ACC112 (cell line): ENCODE data around the gene PTPN7.

Experiments used
- H2AFZ ChIP-seq: fragments of 200-600 bp; sonication (generic); one replicate; pipeline ENCODE4 v1.6.0; 2017; ENCODE audit warnings: antibody characterized with exemption, low read length; ENCODE audit not compliant: unreplicated experiment
- H3K27ac ChIP-seq: fragments of 200-600 bp; sonication (generic); 2 replicates; pipeline ENCODE4 v1.5.1; 2014; ENCODE audit warnings: low read depth, mild to moderate bottlenecking, antibody characterized with exemption, low read length, moderate library complexity
- H3K27me3 ChIP-seq: fragments of 200-600 bp; sonication (generic); 2 replicates; pipeline ENCODE4 v1.6.1; 2014; ENCODE audit warnings: mild to moderate bottlenecking, antibody characterized with exemption, low read length, moderate library complexity, mixed read lengths; ENCODE audit not compliant: insufficient read depth
- H3K36me3 ChIP-seq: fragments of 200-600 bp; sonication (generic); 2 replicates; pipeline ENCODE4 v1.6.1; 2016; ENCODE audit warnings: mild to moderate bottlenecking, antibody characterized with exemption, low read length, moderate library complexity, mixed read lengths; ENCODE audit not compliant: insufficient read depth
- H3K4me1 ChIP-seq: fragments of 200-600 bp; sonication (generic); one replicate; pipeline ENCODE4 v1.6.1; 2016; ENCODE audit warnings: low read length, mixed read lengths; ENCODE audit not compliant: insufficient read depth, unreplicated experiment, control insufficient read depth
- H3K4me3 ChIP-seq: fragments of 200-600 bp; sonication (generic); 2 replicates; pipeline ENCODE4 v1.5.1; 2014; ENCODE audit warnings: mild to moderate bottlenecking, low read depth, low read length
- H3K79me2 ChIP-seq: fragments of 200-600 bp; sonication (generic); one replicate; pipeline ENCODE4 v1.6.0; 2016; ENCODE audit warnings: low read length; ENCODE audit not compliant: control insufficient read depth, unreplicated experiment, insufficient read depth

Gene PTPN7

DNA sequence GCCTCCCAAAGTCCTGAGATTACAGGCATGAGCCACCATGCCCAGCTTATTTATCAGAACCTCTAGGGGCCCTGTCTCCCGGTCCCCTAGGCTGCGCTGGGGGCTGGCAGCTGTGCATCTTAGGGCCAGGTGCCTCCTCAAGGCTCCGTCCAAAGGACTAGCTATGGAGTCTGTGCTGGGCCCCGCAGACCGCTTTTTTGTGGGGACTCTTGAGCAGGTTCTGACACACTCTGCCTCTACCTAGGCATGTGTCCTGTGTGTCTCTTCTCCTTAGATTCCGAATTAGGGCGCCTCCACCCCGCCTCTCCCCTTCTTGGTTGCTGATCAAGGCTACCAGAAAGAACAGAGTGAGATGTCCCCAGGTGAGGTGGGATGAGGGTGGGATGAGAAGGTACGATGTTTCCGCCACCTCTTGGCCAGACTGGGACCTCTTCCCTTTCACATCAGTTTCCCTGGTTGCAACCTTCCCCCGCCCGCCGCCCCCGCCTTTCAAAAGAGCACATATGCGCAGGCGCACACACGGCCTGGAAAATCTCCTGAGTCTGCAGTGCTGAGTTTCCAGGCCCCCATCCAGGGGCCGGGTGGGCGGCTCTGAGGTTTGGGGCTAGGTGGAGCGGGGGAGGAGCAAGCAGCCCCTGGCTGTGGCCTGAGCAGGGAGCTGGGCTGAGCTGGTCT is 5.0 kb upstream of the PTPN7 start:
- H3K4me1 ChIP-seq: no peaks in the 10 kb centered on the region
- H3K36me3 ChIP-seq: no peaks in the 10 kb centered on the region
- H2AFZ ChIP-seq: no peak overlapping the region
- no peak overlapping the region for H3K4me3 ChIP-seq
- H3K27me3 ChIP-seq: no peaks in the 10 kb centered on the region
- no peaks in the 10 kb centered on the region for H3K79me2 ChIP-seq
- no peak overlapping the region for H3K27ac ChIP-seq

DNA sequence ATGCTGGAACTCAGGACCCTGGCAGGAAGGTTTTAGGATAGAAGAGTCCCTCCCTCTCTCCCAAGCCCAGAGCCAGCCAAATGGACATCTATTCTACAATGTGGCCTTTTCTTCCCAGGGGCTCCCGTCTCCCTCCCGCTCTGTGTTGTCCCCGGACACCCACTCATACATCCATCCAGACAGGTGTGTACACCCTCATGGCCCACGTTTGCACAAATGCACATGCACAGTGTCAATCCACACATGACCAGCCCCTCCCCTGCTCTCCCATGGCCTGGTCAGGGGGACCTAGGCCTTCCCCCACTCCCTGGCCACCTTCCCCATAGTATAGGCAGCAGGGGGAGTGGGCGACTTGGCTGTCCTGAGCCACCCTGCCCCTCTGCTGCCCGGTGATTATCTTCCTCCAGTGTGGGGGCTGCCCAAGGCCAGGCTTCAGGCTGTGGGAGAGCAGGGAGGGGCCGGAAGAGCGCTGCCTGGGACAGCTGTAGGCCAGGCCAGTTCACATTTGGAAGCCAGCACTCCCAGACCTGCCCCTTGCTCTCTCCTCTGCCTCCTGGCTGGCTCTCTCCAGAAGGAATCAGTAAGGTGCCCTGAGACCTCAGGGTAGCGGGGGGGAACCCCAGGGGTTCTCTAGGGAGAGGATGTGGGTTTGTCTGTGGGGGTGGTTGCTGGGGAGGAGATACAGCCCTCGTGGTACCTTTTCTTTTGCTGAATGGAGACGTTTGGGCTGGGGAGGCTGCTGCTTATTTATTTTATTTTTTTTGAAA is 4.1 kb upstream of the PTPN7 start:
- Histone ChIP-seq H3K36me3 (no peaks in the 10 kb centered on the region), H2AFZ (no peak overlapping the region), H3K79me2 (no peaks in the 10 kb centered on the region), H3K27ac (no peak overlapping the region), H3K27me3 (no peaks in the 10 kb centered on the region), H3K4me1 (no peaks in the 10 kb centered on the region), H3K4me3 (no peak overlapping the region)

DNA sequence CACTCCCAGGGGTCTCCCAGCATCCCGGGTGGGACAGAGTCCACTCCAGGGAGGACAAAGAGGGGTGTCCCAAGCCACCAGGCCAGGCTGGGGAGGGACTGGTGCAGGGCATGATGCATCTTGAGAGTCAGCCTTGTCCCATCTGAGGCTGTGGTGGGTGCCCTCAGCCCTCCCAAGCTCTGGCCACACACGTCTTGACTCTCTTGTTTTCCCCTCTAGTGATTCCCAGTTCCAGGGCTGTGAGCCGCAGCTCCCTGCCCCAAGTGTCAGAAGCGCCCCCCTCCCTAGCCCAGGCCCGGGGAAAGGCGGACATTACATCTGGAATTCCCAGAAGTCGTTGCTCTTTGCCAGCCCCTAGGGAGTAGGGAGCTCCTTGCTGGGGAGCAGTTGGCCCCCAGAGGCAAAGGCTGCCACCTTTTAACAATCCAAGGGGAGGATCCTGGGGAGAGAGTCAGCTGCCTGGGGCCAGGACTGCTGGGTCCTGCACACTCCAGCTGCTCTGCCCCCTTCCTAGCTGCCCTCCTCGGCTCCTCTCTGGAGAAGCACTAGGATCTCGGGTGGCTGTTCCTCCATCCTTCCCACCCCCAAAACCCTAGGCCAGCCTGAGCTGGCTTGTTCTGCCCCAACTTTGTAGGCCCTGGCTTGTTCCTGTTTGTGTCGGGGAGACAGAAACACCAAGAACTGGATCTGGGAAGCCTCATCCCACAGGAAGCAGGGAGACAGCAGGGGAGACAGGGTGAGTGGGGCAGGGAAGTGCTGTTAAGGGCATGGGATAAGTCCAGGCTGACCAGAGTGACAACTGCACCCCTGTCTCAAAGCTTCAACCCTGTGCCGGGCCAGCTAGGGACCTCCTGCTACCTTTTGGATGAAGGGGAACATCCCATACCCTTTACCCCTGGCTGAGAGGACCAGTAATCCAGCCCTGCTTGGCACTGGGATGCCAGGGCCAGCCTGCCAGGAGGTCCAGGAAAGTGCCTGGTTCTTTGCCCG is 3.2 kb upstream of the PTPN7 start:
- H3K4me3 ChIP-seq: no peak overlapping the region
- no peaks in the 10 kb centered on the region for H3K36me3 ChIP-seq
- no peak overlapping the region for H3K27ac ChIP-seq
- no peak overlapping the region for H2AFZ ChIP-seq
- H3K27me3 ChIP-seq: no peaks in the 10 kb centered on the region
- H3K79me2 ChIP-seq: no peaks in the 10 kb centered on the region
- no peaks in the 10 kb centered on the region for H3K4me1 ChIP-seq

DNA sequence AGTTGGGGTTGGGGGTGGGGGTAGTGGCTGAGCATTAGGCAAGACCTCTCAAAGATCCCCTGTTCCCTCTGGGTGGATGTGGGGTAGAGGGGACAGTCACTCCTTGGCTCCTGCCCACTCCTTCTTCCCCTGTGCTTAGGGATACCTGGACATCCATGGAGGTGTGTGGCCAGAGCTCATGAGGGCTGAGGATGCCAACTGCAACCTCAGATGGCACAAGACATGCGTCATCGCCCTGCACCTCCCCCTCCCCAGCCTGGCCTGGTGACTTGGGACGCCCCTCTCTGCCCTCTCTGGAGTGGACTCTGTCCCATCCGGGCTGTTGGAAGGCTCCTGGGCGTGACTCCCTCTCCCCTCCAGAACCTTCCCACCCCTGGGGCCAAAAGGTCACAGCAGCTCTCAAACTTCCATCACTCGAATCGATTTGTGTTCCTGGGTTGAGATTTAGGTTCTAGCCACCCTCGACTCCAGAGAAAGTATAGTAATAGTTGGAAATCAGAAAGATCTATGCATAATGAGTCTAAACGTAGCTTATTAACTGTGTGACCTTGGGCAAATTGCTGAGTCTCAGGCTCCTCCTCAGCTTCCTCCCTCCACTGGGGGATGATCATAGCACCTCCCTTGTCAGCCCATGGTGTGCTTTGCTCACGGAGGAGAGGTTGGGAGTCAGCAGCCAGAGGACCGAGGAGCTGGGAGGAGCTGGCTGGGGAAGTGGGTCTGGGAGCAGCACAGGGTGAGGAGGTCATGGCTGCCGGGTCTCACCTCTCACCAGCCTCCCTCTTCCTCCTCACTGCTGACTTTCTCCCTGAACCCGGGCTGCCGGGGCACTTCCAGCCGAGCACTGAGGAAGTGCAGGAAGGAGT is 2.2 kb upstream of the PTPN7 start:
- H3K4me1 ChIP-seq: no peaks in the 10 kb centered on the region
- H3K4me3 ChIP-seq: no peak overlapping the region
- H2AFZ ChIP-seq: no peak overlapping the region
- no peaks in the 10 kb centered on the region for H3K36me3 ChIP-seq
- no peaks in the 10 kb centered on the region for H3K27me3 ChIP-seq
- no peaks in the 10 kb centered on the region for H3K79me2 ChIP-seq
- no peak overlapping the region for H3K27ac ChIP-seq

DNA sequence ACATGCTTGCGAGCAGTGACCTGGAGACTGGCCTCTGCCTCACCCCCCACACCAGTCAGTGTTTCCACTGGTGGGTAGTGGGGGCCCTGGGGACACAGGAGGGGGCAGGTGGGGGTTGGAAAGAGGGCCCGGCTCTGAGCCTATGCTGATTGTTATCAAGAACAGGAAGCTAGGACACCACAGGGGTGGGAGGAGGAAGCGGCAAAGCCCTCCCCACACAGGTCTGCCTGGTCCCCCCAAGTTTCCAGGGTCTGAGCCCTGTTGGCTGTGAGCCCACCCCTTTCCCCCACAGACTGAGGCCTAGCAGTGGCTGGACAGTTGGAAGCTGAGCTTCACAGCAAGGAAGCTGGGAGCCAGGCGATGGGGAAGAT is 1.6 kb upstream of the PTPN7 start:
- Histone ChIP-seq H2AFZ (no peak overlapping the region), H3K27ac (no peak overlapping the region), H3K36me3 (no peaks in the 10 kb centered on the region), H3K79me2 (no peaks in the 10 kb centered on the region), H3K4me1 (no peaks in the 10 kb centered on the region), H3K27me3 (no peaks in the 10 kb centered on the region), H3K4me3 (no peak overlapping the region)

DNA sequence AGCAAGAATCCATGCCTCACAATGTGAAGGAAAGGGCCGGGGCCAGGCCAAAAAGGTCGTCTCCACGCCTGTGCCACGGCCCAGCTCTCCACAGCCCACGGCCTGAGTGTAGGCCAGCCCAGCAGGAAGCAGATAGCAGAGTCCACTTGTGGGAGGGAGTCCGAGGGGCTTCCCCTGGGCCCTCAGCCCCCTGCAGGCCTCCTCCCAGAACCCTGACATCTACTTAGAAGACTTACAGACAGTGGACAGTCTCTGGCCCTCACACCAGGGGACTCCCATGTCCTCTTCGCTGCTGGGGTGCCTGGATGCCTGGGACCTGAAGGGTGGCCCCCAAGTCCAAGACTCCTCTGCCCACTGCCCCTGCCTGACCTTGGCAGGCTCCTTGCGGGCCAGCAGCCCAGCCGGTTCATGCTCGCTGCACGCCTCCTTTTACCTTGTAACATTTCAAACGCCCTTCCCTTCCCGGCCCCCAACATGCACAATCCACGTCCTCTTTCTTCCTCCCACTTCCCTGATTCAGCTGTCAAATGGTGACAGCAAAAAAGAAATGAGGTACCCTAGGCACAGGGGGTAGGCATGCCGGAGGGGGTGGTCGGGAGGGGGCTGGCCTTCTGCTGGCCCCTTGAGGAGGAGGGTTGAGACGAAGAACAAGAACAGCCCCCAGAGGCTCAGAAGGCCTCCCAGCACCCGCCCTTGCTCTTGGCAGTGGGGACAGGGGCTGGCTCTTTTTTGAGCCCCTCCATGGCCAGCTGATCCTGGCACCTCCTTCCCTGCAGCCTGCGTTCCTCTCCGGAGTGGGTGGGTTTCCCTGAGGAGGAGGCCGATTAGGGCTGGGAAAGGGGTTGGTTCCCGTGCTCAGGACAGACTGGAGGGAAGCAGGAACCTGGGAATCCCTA is 997 bp upstream of the PTPN7 start:
- no peaks in the 10 kb centered on the region for H3K36me3 ChIP-seq
- H2AFZ ChIP-seq: no peak overlapping the region
- H3K4me3 ChIP-seq: no peak overlapping the region
- H3K4me1 ChIP-seq: no peaks in the 10 kb centered on the region
- H3K27me3 ChIP-seq: no peaks in the 10 kb centered on the region
- no peak overlapping the region for H3K27ac ChIP-seq
- no peaks in the 10 kb centered on the region for H3K79me2 ChIP-seq

DNA sequence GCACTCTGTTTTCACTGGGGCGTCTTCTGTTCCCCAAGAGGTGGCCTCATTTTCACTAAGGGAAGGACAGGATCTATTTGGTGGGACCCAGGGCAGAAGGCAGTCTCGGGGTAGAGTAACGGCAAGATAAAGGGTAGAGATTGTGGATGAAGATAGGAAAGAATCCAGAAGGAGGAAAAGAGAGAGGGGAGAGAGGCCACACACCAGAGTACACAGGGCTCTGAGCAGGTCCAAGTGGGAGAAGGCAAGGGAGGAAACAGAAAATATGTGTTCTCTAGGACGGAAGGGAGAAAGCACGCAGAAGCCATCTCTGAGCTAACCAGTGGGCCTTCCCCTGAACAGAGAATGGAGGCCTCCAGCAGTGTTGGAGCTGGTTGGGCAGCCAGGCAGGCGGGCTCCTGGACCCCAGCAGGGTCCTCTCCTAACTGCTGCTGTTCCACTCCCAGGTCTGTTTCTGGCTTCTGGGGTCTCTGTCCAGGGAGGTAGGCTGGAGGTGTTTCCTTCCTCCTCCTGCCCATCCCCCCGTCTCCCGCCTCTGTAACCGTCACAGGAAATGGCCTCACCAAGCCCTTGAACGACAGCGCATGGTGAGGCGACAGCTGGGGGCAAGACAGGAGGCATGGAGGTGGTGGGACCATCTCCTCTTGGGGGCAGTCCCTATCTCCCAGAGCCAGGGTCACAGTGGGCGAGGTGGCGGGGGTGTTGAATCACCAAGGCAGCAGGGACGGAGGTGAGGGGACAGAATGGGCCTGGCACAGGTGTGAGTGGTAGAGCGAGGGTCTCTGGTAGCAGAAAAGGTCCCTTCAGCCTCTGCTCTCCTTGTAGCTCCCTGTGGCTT is 649 bp downstream of the PTPN7 start:
- Histone ChIP-seq H3K4me1 (peaks cover 8% of the 10 kb centered on the region), H3K36me3 (no peaks in the 10 kb centered on the region), H3K4me3 (no peak overlapping the region), H2AFZ (no peak overlapping the region), H3K27me3 (no peaks in the 10 kb centered on the region), H3K79me2 (no peaks in the 10 kb centered on the region), H3K27ac (no peak overlapping the region)

DNA sequence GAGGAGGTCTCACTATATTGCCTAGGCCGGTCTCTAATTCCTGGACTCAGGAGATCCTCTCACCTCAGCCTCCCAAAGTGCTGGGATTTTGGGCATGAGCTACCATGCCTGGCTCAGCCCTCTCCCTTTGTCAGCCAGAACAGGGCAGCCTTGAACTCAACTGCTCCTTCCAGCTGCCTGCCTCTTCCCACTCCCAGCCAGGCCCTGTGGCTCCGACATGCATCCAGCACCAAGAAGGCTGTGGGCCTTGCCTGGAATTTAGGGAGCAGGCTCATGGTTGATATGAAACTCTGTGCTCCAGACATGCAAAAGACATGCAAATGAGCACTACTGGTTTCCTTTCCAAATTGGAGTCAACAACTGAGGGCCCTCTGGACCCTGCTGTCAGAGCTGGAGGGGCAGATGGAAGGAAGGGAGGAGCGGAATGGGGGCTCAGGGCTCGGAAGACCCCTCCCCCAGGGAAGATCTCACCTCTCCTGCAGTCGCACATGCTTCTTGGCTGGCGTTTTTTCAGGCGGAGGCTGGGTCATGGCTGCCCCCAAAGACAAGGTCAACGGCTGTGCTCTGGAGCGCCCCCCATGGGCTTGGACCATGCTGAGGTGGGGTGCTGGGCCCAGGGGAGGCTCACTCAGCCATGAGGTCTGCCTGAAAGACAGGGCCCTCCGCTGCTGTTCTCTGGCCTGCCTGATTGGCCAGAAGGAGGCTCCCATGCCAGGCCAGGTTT is 1.4 kb downstream of the PTPN7 start:
- Histone ChIP-seq H3K4me3 (no peak overlapping the region), H2AFZ (no peak overlapping the region), H3K79me2 (no peaks in the 10 kb centered on the region), H3K27ac (no peak overlapping the region), H3K27me3 (no peaks in the 10 kb centered on the region), H3K36me3 (no peaks in the 10 kb centered on the region), H3K4me1 (peaks cover 8% of the 10 kb centered on the region)
